Activated naive CD8-positive, alpha-beta T cell (primary cell): Measurements from ENCODE around the gene POU5F1.

ENCODE experiments used
- H3K27ac Mint-ChIP-seq: one replicate; pipeline ENCODE4 v1.8.0; 2021; ENCODE audit warnings: mixed read lengths
- H3K27me3 Mint-ChIP-seq: one replicate; pipeline ENCODE4 v1.8.0; 2021; ENCODE audit warnings: mixed read lengths
- H3K36me3 Mint-ChIP-seq: one replicate; pipeline ENCODE4 v1.8.0; 2021; ENCODE audit warnings: mixed read lengths
- H3K4me1 Mint-ChIP-seq: one replicate; pipeline ENCODE4 v1.8.0; 2021; ENCODE audit warnings: low read depth, mixed read lengths
- H3K4me3 Mint-ChIP-seq: one replicate; pipeline ENCODE4 v1.8.0; 2021; ENCODE audit warnings: mild to moderate bottlenecking, mixed read lengths
- H3K9me3 Mint-ChIP-seq: one replicate; pipeline ENCODE4 v1.8.0; 2021; ENCODE audit warnings: low read depth, mixed read lengths

Gene POU5F1

DNA sequence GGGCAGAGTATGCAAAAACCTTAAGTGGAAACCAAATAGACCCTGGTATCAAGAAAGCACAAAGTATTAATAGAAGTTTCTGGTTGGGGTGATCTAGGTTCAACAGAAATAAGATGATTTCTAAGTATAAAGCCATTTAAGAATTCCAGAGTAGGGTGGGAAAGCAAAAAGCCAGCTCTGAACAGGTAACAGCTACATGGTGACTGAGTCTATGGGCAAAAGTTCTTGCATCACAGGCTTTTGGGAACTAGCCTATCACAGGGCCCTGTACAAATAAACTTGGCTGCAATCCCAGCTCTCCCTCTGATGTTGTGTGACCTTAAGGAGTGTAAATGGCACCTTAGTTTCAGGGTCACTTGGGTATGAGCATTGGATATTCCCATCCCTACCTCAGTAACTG lies 6.6 kb downstream of the POU5F1 start:
- Mint-ChIP-seq H3K9me3 (no peaks in the 10 kb centered on the region), H3K4me3 (no peak overlapping the region), H3K27ac (no peak overlapping the region), H3K27me3 (no peaks in the 10 kb centered on the region), H3K36me3 (no peaks in the 10 kb centered on the region), H3K4me1 (peaks cover 7% of the 10 kb centered on the region)

DNA sequence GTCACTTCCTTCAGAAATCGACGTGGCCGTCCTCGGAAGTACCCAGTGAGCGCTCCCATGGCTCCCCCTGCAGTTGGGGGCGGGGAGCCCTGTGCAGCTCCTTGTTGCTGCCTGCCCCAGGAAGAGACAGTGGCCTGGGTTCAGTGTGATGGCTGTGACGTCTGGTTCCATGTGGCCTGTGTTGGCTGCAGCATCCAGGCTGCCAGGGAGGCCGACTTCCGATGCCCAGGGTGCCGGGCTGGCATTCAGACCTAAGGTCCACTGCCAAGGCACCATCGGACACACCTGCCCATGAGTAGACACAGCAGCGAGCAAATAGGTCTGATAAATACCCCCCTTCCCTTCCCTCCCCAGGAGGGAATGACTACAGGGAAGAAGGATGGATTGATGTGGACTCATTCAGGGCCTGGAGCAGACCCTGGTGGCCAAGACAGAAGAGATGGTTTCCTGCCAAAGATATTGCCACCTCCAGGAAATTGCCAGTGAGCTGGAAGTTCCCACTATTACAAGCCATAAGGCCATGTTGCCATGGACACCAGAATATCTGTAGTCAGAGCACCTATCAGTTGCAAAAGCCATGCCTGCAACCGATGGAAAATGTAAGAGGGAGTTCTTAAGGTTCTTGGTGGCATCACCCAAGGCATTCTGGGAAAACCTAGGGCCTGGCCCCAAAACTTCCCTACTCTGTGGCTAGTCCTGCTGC lies 7.9 kb downstream of the POU5F1 start:
- Mint-ChIP-seq H3K27ac (no peak overlapping the region), H3K36me3 (no peaks in the 10 kb centered on the region)

DNA sequence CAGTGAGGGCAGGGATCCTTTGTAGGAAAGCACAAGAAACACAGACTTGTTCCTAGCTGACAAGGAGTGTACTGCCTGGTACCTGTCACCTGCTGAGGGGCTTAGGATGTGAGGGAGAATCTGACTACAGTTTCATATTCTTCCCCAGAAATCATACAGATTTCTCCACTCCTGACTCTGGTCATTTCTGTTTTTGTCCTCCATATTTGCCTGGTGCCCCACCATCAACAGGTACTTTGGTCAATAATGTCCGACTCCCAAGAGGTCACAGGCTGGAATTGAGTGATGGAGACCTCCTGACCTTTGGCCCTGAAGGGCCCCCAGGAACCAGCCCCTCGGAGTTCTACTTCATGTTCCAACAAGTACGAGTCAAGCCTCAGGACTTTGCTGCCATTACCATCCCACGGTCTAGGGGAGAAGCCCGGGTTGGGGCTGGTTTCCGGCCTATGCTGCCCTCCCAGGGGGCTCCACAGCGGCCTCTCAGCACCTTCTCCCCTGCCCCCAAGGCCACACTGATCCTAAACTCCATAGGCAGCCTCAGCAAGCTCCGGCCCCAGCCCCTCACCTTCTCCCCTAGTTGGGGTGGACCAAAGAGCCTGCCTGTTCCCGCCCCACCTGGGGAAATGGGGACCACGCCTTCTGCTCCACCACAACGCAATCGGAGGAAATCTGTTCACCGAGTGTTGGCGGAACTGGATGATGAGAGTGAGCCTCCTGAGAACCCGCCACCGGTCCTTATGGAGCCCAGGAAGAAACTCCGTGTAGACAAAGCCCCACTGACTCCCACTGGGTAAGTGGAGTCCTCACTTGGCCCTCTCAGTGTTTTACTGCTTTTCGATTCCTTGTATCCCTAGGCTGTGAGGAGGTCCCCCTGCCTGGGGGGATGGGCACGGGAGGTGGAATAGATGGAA lies 9.0 kb downstream of the POU5F1 start:
- H3K9me3 Mint-ChIP-seq, result no peaks in the 10 kb centered on the region
- H3K4me1 Mint-ChIP-seq, result peaks cover 23% of the 10 kb centered on the region
- H3K27ac Mint-ChIP-seq, result no peak overlapping the region
- H3K36me3 Mint-ChIP-seq, result no peaks in the 10 kb centered on the region
- no peak overlapping the region for H3K4me3 Mint-ChIP-seq
- no peaks in the 10 kb centered on the region for H3K27me3 Mint-ChIP-seq

More for the DNA sequence above, 7.9 kb downstream of the POU5F1 start:
- H3K4me1 Mint-ChIP-seq, result peaks cover 17% of the 10 kb centered on the region
- H3K9me3 Mint-ChIP-seq, result no peaks in the 10 kb centered on the region
- H3K4me3 Mint-ChIP-seq, result no peak overlapping the region
- H3K27me3 Mint-ChIP-seq, result no peaks in the 10 kb centered on the region

DNA sequence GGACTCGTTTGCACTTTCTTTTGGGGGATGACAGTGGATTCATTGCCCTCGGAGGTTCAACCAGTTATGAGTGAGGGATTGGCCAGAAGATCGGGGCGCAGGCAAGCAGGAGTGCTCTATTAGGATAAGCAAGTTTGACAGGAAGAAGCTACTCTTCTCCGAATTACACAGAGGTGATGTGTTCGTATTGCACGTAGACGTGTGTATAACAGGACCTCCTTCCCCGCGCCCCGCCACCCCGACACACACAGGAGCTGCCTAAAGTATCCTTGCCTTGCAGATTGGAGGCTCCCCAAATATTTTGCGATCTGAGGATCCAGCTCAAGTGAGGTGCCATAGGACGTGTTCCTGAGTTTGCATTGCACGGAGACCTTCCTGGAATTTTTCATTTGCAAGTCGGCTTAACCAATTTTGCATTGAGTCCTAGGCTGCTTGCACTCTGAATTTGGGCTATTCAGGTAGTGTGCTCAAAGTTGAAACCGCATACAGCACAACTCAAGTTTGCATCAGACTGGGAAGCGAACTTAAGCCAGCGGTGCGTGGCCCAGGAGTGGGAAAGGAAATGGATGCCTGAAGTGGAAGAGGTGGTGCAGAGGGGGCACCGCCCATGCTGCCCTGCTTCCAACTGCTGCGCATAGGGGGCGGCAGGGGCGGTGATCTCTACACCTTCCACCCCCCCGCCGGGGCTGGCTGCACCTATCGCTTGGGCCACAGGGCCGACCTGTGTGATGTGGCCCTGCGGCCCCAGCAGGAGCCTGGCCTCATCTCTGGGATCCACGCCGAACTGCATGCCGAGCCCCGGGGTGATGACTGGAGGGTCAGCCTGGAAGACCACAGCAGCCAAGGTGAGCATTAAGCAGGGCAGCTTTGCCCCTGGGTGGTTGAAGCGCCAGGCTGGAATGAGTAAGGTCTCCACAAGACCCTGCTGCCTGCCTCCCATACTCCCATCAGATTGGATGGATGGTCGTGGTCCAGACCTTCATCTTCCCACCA lies 11.3 kb downstream of the POU5F1 start:
- Mint-ChIP-seq H3K4me3 (peak overlapping the region; percentile 97), H3K27ac (peak overlapping the region; percentile 86), H3K36me3 (peaks cover 2% of the 10 kb centered on the region), H3K27me3 (no peaks in the 10 kb centered on the region), H3K4me1 (peaks cover 23% of the 10 kb centered on the region), H3K9me3 (no peaks in the 10 kb centered on the region)

DNA sequence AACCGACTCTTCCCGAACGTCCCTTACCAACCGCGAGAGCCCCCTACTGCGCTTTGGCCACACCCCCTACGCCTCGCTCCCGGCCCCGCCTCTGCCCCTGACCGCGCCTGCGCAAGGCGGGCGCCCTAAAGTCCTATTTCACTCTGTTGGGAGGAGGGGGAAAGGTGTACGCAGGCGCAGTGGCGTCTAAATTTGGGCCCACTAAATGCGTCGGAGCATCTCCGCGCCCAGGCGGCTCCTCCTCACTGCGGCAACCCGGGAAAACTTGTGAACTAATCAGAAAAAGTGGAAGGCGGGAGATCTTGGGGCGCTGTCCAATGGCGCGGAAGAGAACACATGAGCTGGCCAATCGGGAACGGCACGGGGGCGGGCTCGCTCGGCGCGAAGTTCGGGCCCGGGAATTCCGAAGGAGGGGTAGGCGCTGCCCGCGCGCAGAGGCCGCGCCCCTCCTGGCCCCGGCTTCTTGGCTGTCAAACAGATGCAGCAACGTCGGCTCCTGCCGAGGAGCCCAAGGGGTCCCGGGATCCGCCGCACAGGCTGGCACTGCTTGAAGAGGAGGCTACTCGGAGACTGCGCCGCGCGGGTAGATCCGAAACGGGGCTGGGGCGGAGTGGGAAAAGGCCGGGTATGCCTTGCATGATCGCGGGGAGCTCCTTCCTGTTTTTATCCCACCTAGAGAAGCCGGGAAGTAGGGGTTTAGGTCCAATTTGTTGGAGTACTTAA lies 12.2 kb downstream of the POU5F1 start, which contains the start of gene TCF19:
Gene TCF19 (plus strand): TSS at position 450 of the 723 bp plus-strand sequence. CDS start 881 bp downstream, outside the sequence.
- Mint-ChIP-seq H3K9me3 (no peaks in the 10 kb centered on the region), H3K27ac (peak within 1 kb of the TSS; percentile 86), H3K27me3 (no peaks in the 10 kb centered on the region), H3K4me1 (peaks cover 23% of the 10 kb centered on the region), H3K36me3 (peaks cover 2% of the 10 kb centered on the region), H3K4me3 (peak within 1 kb of the TSS; percentile 97)

DNA sequence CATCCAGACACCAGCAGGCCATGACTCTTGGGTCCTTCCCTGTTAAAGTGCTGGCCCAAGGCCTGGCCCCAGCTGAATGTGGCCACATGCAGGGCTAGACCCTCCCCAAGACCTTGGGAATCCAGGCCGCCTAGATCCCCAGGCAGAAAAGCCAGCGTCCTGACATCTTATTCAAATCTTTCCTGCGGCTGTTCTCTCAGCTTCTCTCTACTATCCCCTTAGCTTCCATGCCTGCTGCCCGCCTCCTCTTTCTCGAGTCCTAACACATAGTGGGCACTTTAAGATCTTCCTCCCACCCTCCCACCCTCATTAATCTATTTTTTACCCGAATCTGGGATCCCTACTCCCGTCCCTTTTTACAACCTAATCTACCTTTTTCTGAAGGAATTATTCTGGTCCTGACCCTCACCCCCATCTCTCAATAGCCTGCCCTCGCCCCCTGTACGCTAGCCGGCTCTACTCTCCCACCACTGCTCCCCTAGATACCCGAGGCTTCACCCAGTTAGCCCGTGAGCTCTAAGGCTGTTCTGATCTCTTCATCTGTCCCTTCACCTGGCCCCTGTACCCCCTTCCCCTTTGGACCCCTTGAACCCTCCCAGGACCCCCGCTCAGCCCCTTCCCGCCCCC lies 12.9 kb downstream of the POU5F1 start, which contains the start of gene CCHCR1:
Gene CCHCR1 (minus strand): TSS at position 290 of the 627 bp plus-strand sequence. CDS start 202 bp downstream, at position 88.
- H3K4me3 Mint-ChIP-seq, result peak within 1 kb of the TSS; percentile 97
- peaks cover 23% of the 10 kb centered on the region for H3K4me1 Mint-ChIP-seq
- no peaks in the 10 kb centered on the region for H3K9me3 Mint-ChIP-seq
- peaks cover 2% of the 10 kb centered on the region for H3K36me3 Mint-ChIP-seq
- H3K27ac Mint-ChIP-seq, result peak within 1 kb of the TSS; percentile 86
- no peaks in the 10 kb centered on the region for H3K27me3 Mint-ChIP-seq

DNA sequence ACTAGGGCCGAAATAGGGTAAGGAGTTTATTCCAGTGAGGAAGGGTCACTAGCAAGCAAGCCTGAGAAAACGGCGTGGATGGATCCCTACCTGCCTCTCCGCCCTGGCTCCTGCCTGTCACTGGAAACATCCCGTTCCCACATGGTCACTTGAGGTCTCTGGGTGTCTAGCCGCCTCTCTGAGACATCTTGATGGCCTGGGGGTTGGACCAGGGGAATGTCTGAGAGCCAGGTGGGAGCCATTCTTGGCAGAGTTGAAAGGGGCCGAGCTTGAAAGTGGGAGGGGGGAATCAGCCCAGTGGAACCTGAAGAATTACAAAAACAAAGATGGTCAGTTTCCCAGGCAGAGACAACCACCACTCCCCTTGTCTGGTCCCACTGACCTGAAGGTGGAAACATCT lies 13.8 kb downstream of the POU5F1 start:
- peaks cover 2% of the 10 kb centered on the region for H3K36me3 Mint-ChIP-seq
- H3K4me1 Mint-ChIP-seq, result peaks cover 23% of the 10 kb centered on the region
- H3K4me3 Mint-ChIP-seq, result peak overlapping the region; percentile 97
- H3K27ac Mint-ChIP-seq, result no peak overlapping the region
- H3K27me3 Mint-ChIP-seq, result no peaks in the 10 kb centered on the region
- H3K9me3 Mint-ChIP-seq, result no peaks in the 10 kb centered on the region

DNA sequence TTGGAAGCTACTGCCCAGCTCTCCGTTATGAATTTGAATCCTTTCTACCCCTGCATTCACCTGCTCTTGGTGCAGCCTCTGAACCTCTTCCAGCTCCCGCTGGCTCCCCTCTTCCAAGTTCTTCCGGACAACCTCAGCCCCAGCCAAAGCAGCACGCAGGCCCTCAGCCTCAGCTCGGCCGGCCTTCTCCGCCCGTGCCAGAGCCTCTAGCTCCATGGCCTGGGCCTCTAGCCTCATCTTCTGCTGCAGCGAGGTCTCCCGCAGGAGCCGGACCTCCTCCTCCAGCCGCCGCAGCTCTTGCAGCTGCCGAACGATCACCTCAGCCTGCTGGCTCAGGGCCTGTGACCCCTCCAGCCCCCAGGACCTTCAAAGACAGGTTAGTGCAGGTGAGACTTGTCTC lies 16.0 kb downstream of the POU5F1 start:
- peaks cover 19% of the 10 kb centered on the region for H3K4me1 Mint-ChIP-seq
- no peak overlapping the region for H3K27ac Mint-ChIP-seq
- H3K36me3 Mint-ChIP-seq, result peaks cover 2% of the 10 kb centered on the region
- H3K27me3 Mint-ChIP-seq, result no peaks in the 10 kb centered on the region
- no peak overlapping the region for H3K4me3 Mint-ChIP-seq
- no peaks in the 10 kb centered on the region for H3K9me3 Mint-ChIP-seq

DNA sequence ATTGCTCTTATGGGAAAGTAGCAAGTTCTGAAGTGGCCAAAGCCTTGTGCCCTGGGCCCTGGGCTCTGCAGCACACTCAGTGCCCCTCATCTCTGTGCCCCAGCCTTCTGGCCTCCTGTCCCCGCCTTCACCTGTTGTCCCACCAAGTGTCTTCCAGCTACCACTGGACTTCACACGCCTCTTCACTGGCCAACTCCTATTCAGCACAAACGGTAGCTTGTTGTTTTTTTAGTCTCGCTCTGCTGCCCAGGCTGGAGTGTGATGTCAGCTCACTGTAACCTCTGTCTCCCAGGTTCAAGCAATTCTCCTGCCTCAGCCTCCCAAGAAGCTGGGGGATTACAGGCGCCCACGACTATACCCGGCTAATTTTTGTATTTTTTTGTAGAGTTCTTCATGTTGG lies 17.7 kb downstream of the POU5F1 start:
- Mint-ChIP-seq H3K4me1 (peaks cover 7% of the 10 kb centered on the region), H3K27me3 (no peaks in the 10 kb centered on the region), H3K27ac (no peak overlapping the region), H3K4me3 (no peak overlapping the region), H3K36me3 (peaks cover 2% of the 10 kb centered on the region), H3K9me3 (no peaks in the 10 kb centered on the region)

DNA sequence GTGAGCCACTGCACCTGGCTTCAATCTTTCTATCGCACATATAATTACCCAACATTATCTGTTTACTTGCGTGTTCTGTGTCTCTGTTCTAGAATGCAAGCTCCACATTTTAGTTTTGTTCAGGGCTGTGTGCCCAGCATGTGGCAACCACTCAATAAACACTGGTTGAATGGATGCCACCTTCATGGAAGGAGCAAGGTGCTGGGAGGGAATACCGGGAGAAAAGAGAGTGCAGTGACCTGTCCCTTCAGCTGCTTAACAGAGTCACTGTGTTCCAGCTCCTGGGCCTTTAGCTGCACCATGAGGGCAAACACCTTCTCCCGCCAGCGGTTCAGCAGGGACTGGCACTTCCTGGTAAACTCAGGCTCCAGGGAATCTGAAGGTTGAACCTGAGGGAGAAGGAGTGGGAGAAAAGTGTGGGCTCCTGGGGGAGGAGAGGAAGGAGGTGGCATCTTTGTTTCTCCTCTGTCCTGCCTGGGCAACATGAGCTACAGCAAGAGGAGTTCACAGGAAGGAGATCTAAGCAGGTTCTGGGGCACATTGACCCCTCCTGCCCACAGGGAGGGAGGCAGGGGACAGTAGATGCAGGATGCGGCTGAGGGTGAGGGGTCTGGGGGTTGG lies 20.5 kb downstream of the POU5F1 start:
- Mint-ChIP-seq H3K4me1 (no peaks in the 10 kb centered on the region), H3K27me3 (no peaks in the 10 kb centered on the region), H3K36me3 (peaks cover 2% of the 10 kb centered on the region), H3K9me3 (no peaks in the 10 kb centered on the region), H3K27ac (no peak overlapping the region), H3K4me3 (no peak overlapping the region)

DNA sequence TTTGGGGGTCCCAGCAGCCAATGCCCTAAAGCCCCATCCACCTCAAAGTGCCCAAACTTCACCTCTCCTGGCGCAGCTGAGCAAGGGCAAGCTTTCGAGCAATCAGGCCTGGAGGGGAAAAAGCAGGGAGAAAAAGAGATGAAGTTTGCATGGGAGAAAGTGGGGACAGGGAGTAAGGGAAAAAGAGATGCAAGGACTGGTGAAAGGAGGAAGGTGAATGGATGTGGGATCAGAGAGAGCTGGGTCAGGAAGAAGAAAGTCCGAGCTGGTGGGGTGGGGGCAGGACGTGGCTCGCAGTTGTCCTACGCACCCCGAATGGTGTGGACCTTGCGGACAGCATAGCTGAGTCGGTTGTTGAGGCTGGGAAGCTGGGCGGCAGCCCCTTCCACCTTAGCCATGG lies 25.1 kb downstream of the POU5F1 start:
- Mint-ChIP-seq H3K27ac (no peak overlapping the region), H3K27me3 (no peaks in the 10 kb centered on the region), H3K4me1 (no peaks in the 10 kb centered on the region), H3K9me3 (no peaks in the 10 kb centered on the region), H3K4me3 (no peak overlapping the region), H3K36me3 (peaks cover 2% of the 10 kb centered on the region)

DNA sequence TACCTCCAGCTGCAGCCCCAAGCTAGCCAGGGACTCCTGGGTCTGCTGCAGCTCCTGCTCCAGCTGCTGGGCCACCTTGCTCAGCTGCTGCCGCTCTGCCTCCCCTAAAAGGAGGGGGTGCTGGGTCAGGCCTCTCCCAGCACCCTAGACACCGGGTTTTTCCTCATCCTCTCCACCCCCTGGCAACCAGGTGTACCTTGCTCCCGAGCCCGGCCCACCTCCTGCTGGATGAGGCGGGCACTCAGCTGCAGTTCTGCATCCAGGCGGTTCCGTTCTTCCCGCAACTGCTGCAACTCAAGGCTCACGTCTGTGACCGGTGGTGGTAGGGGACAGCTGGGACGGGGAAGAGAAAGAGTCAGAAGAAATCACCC lies 25.5 kb downstream of the POU5F1 start:
- Mint-ChIP-seq H3K27me3 (no peaks in the 10 kb centered on the region), H3K27ac (no peak overlapping the region), H3K36me3 (peaks cover 2% of the 10 kb centered on the region), H3K4me3 (no peak overlapping the region), H3K9me3 (no peaks in the 10 kb centered on the region), H3K4me1 (no peaks in the 10 kb centered on the region)

DNA sequence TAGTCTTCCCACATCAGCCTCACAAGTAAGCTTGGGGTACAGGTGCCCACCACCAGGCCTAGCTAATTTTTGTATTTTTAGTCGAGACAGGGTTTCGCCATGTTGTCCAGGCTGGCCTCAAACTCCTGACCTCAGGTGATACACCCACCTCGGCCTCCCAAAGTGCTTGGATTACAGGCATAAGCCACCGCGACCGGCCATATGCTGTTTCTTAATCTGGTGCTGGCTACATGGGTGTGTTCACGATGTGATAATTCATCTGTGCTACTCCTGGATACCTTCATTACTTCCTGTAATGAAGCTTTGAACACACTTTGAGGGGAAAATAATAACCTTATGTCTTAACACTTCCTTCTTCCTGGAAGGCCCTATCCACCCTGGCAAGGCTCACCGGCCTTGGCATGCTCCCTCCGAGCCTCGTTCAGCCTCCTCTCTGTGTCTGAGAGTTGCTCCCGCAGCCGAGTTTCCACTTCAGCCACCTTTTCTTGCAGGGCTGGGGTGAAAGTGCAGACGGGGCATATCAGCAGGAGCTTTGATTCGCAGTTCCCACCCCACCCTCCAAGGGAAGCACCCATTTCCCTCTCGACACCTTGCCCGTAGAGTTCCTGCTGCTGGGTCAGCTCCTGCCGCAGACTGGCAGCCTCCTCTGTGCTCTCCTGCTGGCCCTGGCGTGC lies 26.0 kb downstream of the POU5F1 start:
- H3K4me3 Mint-ChIP-seq, result no peak overlapping the region
- H3K36me3 Mint-ChIP-seq, result peaks cover 2% of the 10 kb centered on the region
- no peaks in the 10 kb centered on the region for H3K9me3 Mint-ChIP-seq
- H3K27ac Mint-ChIP-seq, result no peak overlapping the region
- no peaks in the 10 kb centered on the region for H3K4me1 Mint-ChIP-seq
- no peaks in the 10 kb centered on the region for H3K27me3 Mint-ChIP-seq
